Fibroblast of lung (primary cell): ENCODE measurements around the gene COL15A1.

ENCODE experiments used
- EZH2 ChIP-seq: IDR thresholded peaks from 2 replicates; pipeline ENCODE4 v1.5.1; 2012; ENCODE audit warnings: low read length, control low read depth, mild to moderate bottlenecking; ENCODE audit errors: missing control alignments
- TF ChIP-seq, protein P1 (sequence below), 2 donors: IDR thresholded peaks in 1 of 2; conservative IDR thresholded peaks in 1 of 2; 1 replicate in 1 of 2; 2 replicates in 1 of 2; pipeline ENCODE4 v1.5.1; 2011 to 2012; ENCODE audit warnings: low read length in 2 of 2, control low read depth in 1 of 2, inconsistent platforms in 1 of 2, low read depth in 1 of 2, mild to moderate bottlenecking in 1 of 2

DNA sequence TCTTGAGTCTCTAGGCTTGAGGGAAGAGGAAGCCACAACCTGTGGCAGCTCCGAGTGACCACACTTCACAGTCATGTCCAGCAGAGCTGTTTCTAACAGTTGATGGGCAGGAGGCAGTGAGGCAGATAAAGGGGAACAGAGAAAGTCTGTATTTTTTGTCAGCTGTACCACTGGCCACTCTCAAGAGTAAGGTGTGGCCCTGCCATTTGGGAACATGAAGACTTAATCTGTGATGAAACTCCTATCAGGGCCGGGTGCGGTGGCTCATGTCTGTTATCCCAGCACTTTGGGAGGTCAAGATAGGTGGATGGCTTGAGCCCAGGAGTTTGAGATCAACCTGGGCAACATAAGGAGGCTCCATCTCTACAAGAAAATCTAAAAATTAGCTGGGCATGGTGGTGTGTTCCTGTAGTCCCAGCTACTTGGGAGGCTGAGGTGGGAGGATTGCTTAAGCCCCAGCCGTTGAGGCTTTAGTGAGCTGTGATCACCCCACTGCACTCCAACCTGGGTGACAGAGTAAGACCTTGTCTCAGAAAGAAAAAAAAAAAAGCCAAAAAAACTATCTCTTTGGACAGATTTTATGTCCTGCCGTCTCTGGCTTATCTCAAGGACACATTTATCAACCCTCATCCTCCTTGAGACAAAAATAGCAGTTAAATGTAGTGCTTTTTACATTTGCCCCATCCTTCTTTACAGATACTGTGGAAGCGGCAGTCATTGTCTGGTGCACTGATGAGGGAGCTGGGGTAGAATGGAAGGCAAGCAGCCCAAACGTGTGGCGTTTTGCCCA, 11.9 kb upstream of the COL15A1 start:
- TF ChIP-seq, protein P1, sequence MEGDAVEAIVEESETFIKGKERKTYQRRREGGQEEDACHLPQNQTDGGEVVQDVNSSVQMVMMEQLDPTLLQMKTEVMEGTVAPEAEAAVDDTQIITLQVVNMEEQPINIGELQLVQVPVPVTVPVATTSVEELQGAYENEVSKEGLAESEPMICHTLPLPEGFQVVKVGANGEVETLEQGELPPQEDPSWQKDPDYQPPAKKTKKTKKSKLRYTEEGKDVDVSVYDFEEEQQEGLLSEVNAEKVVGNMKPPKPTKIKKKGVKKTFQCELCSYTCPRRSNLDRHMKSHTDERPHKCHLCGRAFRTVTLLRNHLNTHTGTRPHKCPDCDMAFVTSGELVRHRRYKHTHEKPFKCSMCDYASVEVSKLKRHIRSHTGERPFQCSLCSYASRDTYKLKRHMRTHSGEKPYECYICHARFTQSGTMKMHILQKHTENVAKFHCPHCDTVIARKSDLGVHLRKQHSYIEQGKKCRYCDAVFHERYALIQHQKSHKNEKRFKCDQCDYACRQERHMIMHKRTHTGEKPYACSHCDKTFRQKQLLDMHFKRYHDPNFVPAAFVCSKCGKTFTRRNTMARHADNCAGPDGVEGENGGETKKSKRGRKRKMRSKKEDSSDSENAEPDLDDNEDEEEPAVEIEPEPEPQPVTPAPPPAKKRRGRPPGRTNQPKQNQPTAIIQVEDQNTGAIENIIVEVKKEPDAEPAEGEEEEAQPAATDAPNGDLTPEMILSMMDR (conservative IDR thresholded peaks at IDR 0.05 in 1 of 2, IDR thresholded peaks at IDR 0.05 in 1 of 2; ENCODE audit: low read depth in 1 of 2, low read length in 2 of 2) = no peak
- TF ChIP-seq EZH2 = no peak
